ENCODE measurements around the gene MCRS1.

- TF ChIP-seq CTCF (IDR thresholded peaks at IDR 0.05) (no peak), POLR2A (IDR thresholded peaks at IDR 0.05) (no peak)
These were observed 27.5 kb downstream of the MCRS1 start for GRCh38 chr12:49540229-49541139.
